Measurements from ENCODE around the gene SPC24. TPM values are rescaled to one million over a fixed set of nuclear protein-coding genes. Genes with fewer than 3 reads are reported as not detected.

SPC24 gene
- total and polyA plus RNA-seq, 2 of the 4 experiments (the other 2 are of a cell fraction), result 12.2 to 97.5 TPM

GRCh38 chr19:11180346-11180745 lies 24.8 kb upstream of the SPC24 start:
- dilution Hi-C loops (cut with HindIII; ENCODE audit: low sequenced_read_pairs, unreplicated experiment) (no loop called here), intact Hi-C loops (cut with micrococcal nuclease) (no loop called here), in situ Hi-C loops (cut with MboI; ENCODE audit: low sequenced_read_pairs) (no loop called here)
- Histone ChIP-seq H4K91ac (ENCODE audit: insufficient read depth, low read depth, low read length) (no peak overlapping the region), H3K27ac (ENCODE audit: insufficient read depth, low read length) (no peak overlapping the region), H3K4me3 (ENCODE audit: insufficient read depth, low read depth, low read length) (no peak overlapping the region), H3K36me3 (ENCODE audit: control insufficient read depth, insufficient read depth, low read length) (peaks cover 73% of the 10 kb centered on the region), H3K79me1 (ENCODE audit: low read depth in 1 of 2, low read length in 2 of 2) (peaks cover 48 to 88% of the 10 kb centered on the region in 2 experiments), H3K18ac (ENCODE audit: low read depth, low read length) (no peak overlapping the region), H2AFZ (replicated peaks; ENCODE audit: low read length, poor library complexity) (no peak overlapping the region), H4K5ac (ENCODE audit: low read depth, low read length) (no peak overlapping the region), H2AK5ac (ENCODE audit: low read depth, low read length) (peak overlapping the region; percentile 79; the same call in 1 of the 2 replicates), H2BK5ac (ENCODE audit: low read depth, low read length, poor library complexity, severe bottlenecking) (no peak overlapping the region), H3K4ac (ENCODE audit: low read depth, low read length) (no peak overlapping the region), H3K27me3 (ENCODE audit: control insufficient read depth, insufficient read depth, low read length) (no peaks in the 10 kb centered on the region), H3K9me1 (ENCODE audit: insufficient read depth, low read length) (peaks cover 8% of the 10 kb centered on the region), H2BK20ac (ENCODE audit: low read depth, low read length) (no peak overlapping the region), H3K23ac (ENCODE audit: low read depth, low read length) (no peak overlapping the region), H3K56ac (ENCODE audit: extremely low read depth, insufficient read depth, low read length) (no peak overlapping the region), H2BK15ac (ENCODE audit: low read depth, low read length) (no peak overlapping the region), H4K20me1 (ENCODE audit: insufficient read depth, low read length) (peaks cover 7% of the 10 kb centered on the region; the same call in 1 of the 2 replicates), H4K8ac (ENCODE audit: low read depth in 2 of 2, low read length in 2 of 2) (no peak overlapping the region), H3K9me3 (ENCODE audit: control insufficient read depth, insufficient read depth, low read length) (no peaks in the 10 kb centered on the region), H3K9ac (ENCODE audit: low read depth, low read length) (no peak overlapping the region), H3K4me2 (ENCODE audit: low read depth, low read length) (no peak overlapping the region), H2BK120ac (ENCODE audit: low read depth, low read length) (no peak overlapping the region), H2AK9ac (replicated peaks; ENCODE audit: low read depth, low read length, poor library complexity) (no peak overlapping the region), H3K4me1 (ENCODE audit: control insufficient read depth, insufficient read depth, low read length) (0 out of 2 replicates have a peak, but pooled peaks cover 1% of the 10 kb centered on the region), H3K14ac (replicated peaks; ENCODE audit: low read depth, low read length) (no peak overlapping the region)
- WGBS, 2 experiments (ENCODE audit: extremely low coverage in 2 of 2, insufficient read length in 1 of 2), result 77% methylated on average over 7 of the region's 8 CpGs; no CpG with 5 or more reads in 1 of the 2 experiments
- DNase-seq (no peak), ATAC-seq (ENCODE audit: low read depth) (no peak)
- TF ChIP-seq SMC3 (IDR thresholded peaks at IDR 0.05; ENCODE audit: low read depth, low read length), result no peak
- TF ChIP-seq, protein P1, sequence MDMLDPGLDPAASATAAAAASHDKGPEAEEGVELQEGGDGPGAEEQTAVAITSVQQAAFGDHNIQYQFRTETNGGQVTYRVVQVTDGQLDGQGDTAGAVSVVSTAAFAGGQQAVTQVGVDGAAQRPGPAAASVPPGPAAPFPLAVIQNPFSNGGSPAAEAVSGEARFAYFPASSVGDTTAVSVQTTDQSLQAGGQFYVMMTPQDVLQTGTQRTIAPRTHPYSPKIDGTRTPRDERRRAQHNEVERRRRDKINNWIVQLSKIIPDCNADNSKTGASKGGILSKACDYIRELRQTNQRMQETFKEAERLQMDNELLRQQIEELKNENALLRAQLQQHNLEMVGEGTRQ (IDR thresholded peaks at IDR 0.05; ENCODE audit: low read depth, low read length), result no peak
- ChIA-PET POLR2A (ENCODE audit: unreplicated experiment) (no interaction called here), CTCF (interaction anchor here (0.6 kb wide), 1 partner anchor 255 kb away, joined by 3 read pairs; no protein-coding TSS in a partner anchor)
- BruUV-seq (replicated peaks), result no TSS peak
